DMS114 treated with DMSO at 0.1 percent for 48 hours (cell line): Measurements from ENCODE around the gene FIZ1.
A peak's percentile ranks its signal among the peaks of the same experiment; 100 is the strongest.

Experiments used
- DNase-seq: peaks from one replicate; lab custom pipeline; 2025; ENCODE audit not compliant: unreplicated experiment; lab: John Stamatoyannopoulos, UW

FIZ1 gene

DNA sequence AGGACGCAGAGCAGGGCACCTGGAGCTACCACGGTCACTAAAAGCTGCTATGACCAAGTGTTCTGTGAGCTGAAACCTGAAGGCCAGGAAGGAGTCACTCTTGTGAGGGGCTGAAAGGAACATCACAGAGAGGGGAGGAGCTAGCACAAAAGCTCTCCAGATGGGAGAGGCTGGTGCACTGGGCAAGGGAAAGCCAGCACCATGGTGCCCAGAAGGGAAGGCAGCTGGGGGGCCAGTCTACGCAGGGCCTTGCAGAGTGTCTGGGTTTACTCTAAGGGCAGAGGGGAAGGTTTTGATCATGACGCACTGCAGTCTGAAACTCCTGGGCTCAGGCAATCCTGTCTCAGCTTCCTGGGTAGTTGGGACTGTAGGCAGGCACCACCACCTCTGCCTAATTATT, 37.4 kb upstream of the FIZ1 start:
- DNase-seq: no peak

DNA sequence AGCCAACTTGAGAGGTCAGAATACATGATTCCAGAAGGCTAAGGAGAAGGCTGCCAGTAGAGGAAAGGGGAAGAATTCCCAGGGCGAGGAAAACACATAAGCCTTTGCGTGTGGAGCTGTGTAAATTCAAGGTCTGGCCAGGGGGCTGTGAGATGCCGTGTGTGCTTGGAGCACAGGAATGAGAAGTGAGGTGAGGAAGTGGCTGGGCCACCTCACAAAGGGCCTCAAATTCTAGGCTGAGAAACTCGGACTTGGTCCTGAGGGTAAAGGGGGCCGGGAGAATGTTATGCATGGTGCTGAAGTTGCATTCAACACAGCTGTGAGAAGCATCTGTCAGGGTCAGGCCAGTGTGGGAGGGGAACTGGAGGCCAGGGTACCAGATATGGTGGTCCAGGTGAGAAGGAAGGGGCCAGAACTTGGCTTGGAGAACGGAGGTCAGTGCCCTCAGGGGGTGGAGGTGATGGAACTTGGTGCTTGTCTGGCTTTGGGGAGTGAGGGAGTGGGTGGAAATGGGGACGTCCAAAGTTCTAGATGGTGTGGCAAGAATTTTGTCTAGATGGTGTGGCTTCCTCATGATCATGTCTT, 36.6 kb upstream of the FIZ1 start:
- DNase-seq: no peak

DNA sequence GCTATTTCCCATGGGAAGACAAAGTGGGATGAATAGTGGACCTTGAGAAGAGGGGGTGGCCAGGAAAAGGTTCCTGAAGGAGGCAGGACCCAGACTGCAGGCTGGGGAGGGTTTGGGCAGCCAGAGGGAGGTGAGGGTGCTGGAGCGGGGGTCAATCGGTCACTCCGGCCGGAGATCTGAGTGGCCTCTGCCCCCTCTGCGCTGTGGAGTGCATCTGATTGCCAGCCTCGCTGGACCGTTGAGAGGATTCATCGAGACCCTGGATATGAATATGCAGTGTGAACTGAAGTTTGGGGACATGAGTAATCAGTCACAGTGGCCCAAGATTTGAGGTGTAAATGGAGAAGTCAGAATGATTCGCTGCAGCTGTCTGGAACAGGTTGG, 36.0 kb upstream of the FIZ1 start:
- DNase-seq: no peak

DNA sequence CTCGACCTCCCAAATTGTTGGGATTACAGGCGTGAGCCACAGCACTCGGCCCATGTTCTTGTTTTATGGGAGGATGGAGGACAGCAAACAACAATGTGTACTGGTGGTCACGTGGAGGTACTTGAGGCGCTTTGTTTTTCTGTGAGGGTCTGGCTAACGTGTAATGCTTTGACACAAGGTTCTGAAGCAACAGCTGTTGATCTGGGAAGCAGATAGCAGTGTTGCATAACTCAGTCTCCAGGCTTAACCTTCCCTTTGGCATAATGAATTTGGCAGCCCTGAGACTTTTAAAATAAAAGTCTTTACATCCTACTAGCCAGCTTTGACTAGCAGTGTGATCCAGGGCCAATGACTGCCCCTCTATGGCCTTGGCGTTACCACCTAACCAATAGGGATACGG, 34.5 kb upstream of the FIZ1 start:
- no peak for DNase-seq

DNA sequence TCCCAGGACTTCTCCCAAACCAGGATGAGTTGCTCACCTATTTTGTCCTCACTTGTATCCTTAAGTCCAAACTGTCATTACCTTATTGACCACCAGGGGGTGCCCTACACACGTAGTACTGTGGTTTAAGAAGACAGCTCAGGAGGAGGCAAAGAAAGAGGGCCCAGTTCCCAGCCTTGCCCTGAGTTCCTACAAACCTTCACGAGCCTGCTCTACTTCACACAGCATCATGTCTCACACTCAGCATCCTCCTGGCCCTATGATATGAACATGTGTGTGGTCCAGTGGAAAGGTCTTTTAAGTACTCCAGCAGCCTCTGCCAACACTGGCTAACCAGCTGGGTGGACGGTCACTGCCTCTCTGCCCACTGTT, 33.1 kb upstream of the FIZ1 start:
- DNase-seq: peak; percentile 92

DNA sequence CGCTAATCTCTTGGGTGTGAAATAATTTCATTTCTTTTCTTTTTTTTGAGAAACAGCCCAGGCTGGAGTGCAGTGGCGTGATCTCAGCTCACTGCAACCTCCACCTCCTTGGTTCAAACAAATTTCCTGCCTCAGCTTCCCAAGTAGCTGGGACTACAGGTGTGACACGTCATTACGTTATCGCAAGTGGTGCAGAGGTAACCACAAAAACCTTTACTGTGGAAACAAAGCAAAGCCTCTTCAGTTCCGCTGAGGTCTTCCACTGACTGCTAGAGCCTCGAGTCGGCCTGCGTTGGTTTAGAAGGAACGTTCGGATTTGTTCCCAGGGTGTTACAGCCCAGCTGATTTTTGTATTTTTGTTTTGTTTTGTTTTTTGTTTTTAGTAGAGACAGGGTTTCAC, 27.0 kb upstream of the FIZ1 start:
- no peak for DNase-seq

DNA sequence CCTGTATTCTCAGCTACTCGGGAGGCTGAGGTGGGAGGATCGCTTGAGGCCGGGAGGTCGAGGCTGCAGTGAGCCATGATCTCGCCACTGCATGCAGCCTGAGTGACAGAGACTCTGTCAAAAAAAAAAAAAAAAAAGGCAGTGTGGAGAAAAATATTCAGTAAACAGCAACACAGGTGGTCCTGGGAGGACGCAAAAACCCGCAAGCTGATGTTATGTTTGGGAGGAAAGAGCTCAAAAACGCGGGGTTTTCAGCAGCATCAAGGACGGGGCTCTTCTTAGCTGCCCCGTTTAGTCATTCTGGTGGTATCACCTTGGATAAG, 25.6 kb upstream of the FIZ1 start:
- no peak for DNase-seq

DNA sequence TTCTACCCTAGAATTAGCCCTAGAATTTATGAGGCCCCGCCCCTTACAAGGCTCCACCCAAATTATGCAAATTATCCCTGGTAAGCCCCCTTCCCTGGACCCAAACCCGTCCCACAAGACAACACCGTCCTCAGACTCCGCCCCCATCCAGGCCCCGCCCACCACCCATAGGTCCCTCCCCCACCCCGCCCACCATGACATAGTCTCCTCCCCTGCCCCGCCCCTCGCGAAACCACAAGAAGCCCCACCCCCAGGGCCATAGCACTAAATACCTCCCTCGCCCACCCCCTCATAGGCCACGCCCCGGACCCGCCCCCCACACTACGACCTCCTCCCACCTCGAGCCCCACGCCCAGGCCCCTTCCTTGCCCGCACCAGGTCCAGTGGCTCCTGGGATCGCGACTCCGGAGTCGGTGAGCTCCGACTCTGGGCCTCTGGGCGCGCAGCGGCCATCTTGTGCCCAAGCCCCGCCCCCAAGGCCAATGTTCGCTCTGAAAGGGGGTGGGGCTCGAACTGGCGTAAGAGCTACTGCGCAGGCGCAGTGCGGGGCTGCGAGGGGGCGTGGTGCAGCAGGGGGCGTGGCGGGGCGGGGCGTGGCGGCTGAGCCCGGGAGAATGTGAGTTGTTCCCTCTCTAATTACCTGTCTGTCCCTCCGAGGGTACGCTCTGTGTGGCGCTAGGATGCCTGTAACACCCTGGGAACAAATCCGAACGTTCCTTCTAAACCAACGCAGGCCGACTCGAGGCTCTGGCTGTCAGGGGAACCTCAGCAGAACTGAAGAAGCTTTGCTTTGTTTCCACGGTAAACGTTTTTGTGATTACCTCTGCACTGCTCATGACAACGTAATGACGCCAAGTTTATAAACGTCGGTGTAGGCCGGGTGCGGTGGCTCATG, 25.0 kb upstream of the FIZ1 start, which contains the start of gene ZNF784:
ZNF784 (minus strand) TSS at position 458 of the 895 bp plus-strand sequence; CDS start at position 453, 5 bp downstream.
- peak; percentile 83 for DNase-seq

DNA sequence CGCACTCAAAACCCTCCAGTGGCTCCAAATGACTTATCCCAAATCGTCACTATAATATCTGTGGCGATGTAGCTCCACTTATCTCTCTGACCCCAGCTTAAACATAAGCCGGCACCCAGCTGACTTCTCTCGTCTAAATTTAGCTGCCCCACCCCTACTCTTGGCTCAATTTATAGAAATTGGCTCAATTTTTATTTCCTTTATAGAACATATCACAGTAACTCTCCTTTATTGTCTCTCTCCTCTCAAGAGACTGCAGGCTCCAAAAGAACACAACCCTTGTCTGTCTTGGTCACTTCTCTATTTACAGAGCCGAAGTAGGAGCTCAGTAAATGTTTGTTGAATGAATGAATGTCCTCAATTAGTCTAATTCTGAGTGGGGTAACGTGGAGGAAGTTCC, 24.2 kb upstream of the FIZ1 start:
- DNase-seq: no peak

DNA sequence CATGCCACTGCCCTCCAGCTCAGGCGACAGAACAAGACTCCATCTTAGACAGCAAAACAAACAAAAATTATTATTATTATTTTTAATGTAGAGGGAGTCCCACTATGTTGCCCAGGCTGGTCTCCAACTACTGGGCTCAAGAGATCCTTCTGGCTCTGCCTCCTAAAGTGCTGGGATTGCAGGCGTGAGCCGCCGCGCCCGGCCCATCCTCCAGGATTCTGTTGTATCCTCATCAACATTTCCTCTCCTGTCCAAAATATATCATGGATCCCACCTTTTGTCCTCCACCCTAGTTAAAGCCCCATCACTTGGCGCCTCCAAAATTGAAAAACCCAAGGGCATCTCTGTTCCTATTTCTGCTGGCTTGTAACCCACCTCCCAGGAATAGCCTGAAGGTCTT, 23.8 kb upstream of the FIZ1 start:
- no peak for DNase-seq

DNA sequence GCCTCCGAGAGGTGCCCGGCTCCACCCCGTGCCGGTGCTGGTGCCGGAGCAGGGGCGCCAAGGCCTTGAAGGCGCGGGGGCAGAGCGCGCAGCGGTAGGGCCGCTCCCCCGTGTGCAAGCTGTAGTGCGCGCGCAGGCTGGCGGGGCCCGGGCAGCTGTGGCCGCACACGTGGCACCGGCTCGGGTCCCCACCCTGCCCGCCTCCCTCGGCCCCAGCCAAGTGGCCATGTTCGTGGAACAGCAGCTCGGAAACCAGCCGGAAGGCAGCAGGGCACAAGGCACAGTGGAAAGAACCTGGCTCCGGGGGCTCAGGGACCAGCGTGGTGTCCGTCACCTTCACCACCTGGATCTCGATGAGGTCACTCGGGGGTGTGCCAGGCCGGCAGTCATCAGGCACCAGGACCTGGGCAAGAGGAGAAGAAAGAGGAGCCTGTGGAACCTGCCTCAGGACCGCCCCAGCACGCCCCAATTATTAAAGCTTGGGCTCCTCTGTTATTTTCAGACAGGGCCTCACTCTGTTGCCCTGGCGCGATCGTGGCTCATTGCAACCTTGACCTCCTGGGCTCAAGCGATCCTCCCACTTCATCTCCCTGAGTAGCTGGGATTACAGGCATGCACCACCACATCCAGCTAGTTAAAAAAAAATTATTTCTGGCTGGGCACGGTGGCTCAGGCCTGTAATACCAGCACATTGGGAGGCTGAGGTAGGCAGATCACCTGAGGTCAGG, 23.1 kb upstream of the FIZ1 start:
- DNase-seq: no peak

DNA sequence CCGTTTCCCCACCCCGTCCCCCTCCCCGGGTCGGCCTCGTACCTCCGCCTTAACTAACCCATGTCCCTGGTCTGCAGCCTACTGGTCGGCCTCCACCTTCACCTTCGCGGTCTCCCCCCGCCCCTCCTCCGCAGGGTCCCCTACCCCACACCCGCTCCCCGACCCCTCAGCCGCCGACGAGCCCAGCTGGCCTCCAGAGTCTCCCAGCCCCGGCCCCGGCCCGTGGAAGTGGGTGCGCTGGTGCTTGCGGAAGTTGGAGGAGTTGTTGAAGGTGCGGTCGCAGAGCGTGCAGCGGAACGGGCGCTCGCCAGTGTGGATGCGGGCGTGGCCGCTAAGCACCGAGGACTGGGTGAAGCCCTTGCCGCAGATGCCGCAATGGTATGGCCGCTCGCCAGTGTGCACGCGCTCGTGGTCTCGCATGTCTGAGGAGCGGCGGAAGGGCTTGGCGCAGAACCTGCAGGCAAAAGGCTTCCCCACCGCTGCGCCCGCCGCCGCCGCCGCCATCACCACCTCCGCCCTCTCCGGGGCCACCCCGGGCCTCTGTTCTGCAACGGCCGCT, 22.4 kb upstream of the FIZ1 start:
- no peak for DNase-seq

DNA sequence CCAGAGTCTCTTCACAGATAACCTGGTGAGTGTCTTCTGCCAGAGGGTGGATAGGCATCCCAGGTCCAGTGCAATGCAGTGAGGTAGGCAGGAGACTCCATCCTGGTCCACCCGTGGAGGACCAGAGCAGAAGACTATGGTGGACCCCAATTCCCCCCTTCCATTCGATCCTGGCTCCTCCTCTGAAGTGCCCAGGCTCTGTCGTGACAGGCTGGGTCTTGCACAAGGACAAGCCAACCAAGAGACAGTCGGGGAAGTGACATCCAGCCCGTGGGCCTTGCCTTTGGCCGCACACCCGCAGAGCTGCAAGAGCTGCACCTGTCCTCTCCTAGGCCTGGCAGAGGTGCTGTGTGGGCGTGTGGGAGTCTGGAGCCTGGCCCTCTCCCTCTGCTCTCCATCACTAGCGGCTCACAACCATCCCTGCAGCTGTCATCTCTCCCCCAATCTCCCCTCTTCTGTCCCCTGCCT, 21.9 kb upstream of the FIZ1 start:
- DNase-seq: no peak

DNA sequence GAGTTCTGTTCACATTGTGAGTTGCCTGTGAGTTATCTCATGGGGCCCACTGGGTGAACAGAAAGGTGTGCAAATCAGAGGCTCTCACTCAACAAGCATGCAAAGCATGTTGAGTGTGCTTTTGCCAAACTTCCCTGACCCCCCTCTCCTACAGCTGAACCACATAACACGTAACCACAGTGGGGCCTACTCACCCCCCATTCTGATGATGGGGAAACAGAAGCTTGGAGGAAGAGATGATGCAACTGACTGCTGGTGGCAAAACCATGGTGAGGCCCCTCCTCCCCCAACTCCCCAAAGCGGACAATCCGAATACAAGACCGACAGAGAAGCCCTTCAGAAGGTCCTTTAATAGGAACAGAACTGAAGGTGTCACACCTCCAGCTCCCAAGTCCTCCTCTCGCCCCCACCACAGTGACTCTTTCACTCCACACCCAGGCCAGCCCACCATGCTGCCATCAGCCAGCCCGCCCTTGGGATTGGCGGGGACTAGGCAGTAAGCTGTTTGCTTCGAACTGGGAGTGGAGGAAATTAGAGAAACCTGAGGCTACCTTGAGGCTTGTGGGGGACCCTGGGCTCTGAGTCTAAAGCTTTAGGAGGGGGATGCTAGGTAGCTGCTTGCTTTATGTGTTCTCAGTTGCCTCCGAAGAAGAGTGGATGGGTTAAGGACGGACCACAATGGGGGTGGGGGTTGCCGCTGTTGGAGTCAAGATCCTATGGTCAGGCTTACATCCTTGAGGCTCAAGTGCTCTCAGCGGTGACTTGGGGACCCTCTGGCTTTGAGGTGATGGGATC, 21.3 kb upstream of the FIZ1 start:
- DNase-seq: no peak

DNA sequence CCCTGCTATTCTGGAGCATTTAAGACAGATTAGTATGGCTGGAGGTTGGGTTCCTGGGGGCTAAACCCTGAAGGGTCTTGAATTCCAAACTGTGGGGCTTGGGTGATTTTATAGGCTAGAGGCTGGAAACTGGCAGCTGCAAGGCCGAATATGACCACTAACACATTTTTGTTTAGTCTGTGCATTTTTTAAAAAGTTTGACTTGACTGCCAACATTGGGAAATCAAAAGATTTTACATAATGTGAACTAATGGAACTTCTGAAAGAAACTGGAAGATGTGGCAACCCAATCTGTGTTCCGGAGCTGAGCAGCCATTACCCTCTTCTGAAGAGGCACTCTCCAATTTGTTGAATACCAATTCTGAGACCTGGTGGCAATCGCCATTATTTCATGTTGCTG, 20.0 kb upstream of the FIZ1 start:
- no peak for DNase-seq

DNA sequence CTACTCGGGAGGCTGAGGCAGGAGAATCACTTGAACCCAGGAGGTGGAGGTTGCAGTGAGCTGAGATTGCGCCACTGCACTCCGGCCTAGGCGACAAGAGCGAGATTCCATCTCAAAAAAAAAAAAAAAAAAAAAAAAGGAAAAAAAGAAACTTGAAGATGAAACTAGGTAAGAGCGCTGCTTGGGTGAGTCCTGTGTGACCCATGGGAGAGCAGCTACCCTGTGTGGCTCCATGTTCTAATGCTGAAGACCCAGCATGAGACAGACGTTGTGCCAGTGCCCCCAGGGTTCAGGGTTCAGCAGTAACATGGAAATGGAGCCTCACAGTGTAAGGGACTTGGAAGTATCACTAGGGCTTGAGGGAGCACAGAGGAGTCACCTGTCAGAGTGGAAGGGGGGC, 19.1 kb upstream of the FIZ1 start:
- DNase-seq: no peak

DNA sequence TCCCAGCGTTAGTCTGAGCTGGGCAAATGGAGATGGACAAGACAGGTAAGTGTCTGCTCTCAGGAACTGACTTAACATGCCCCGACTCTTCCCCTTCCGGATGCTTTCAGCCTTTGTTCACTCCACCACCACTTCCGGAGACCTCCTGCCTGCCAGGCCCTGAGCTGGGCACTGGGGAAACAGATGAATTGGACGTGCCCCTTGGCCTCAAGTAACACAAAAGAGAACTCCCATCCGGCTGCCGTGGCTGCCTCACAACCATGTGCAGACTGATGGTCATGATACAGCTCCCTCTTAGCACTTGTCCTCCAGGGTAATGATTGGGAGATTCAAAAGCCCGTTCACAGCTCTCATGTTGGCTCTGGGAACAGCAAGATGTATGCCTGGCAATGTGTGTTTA, 18.1 kb upstream of the FIZ1 start:
- no peak for DNase-seq

DNA sequence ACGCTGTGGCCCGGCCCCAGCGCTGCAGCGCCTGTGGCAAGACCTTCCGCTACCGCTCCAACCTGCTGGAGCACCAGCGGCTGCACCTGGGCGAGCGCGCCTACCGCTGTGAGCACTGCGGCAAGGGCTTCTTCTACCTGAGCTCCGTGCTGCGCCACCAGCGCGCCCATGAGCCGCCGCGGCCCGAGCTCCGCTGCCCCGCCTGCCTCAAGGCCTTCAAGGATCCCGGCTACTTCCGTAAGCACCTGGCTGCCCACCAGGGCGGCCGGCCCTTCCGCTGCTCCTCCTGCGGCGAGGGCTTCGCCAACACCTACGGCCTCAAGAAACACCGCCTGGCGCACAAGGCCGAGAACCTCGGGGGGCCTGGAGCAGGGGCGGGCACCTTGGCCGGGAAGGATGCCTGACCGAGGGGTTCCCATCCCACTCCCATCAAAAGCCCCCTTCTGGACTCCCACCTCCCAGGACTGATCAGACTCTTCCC, 17.1 kb upstream of the FIZ1 start:
- no peak for DNase-seq

DNA sequence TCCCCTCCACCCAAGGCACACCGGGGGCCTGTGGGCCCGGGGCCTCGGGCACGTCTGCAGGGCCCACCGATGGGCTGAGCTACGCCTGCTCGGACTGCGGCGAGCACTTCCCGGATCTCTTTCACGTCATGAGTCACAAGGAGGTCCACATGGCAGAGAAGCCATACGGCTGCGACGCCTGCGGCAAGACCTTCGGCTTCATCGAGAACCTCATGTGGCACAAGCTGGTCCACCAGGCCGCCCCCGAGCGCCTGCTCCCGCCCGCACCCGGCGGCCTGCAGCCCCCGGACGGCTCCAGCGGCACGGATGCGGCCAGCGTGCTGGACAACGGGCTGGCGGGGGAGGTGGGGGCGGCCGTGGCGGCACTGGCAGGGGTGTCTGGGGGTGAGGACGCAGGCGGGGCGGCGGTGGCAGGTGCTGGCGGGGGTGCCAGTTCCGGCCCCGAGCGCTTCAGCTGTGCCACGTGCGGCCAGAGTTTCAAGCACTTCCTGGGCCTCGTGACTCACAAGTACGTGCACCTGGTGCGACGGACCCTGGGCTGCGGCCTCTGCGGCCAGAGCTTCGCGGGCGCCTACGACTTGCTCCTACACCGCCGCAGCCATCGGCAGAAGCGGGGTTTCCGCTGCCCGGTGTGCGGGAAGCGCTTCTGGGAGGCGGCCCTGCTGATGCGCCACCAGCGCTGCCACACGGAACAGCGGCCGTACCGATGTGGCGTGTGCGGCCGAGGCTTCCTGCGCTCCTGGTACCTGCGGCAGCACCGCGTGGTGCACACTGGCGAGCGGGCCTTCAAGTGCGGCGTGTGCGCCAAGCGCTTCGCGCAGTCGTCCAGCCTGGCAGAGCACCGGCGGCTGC, 16.5 kb upstream of the FIZ1 start:
- DNase-seq: no peak
